HS-27A (cell line): ENCODE measurements around the gene EEF1AKMT3.
"Not testable (repeated sequence)": the region's sequence is repeated elsewhere in the genome, so short reads cannot be mapped to it uniquely, and the experiment has no call there.

Source experiments
- DNase-seq: peaks from one replicate; pipeline ENCODE4 v3.0.0-alpha.2; 2012; ENCODE audit warnings: low read depth, missing footprints

The EEF1AKMT3 gene

GRCh38 chr12:57765698-57766463, 6.5 kb upstream of the EEF1AKMT3 start:
- no peak for DNase-seq

- DNase-seq, result no peak
These were observed 5.7 kb upstream of the EEF1AKMT3 start, which contains the start of gene CYP27B1 for GRCh38 chr12:57766464-57767304. CYP27B1 (minus strand) TSS chr12:57767078; CDS start chr12:57767041, 37 bp downstream.

GRCh38 chr12:57767305-57767698, 5.1 kb upstream of the EEF1AKMT3 start:
- DNase-seq, result no peak

- no peak for DNase-seq
These were observed 4.5 kb upstream of the EEF1AKMT3 start for GRCh38 chr12:57767876-57768275.

GRCh38 chr12:57769594-57769993, 2.8 kb upstream of the EEF1AKMT3 start:
- DNase-seq, result no peak

- no peak for DNase-seq
These were observed 1.7 kb upstream of the EEF1AKMT3 start for GRCh38 chr12:57770734-57771133.

GRCh38 chr12:57771236-57771872, 1.1 kb upstream of the EEF1AKMT3 start:
- DNase-seq, result no peak

GRCh38 chr12:57771873-57772428, 463 bp upstream of the EEF1AKMT3 start, which contains the start of gene METTL1:
METTL1 (minus strand) TSS chr12:57772105; CDS start chr12:57772083, 22 bp downstream.
- DNase-seq, result peak; percentile 98

- not testable (repeated sequence) for DNase-seq
These were observed 2.2 kb downstream of the EEF1AKMT3 start for GRCh38 chr12:57774634-57775033.

- DNase-seq, result no peak
These were observed 2.6 kb downstream of the EEF1AKMT3 start for GRCh38 chr12:57775044-57775443.

GRCh38 chr12:57775563-57776246, 3.3 kb downstream of the EEF1AKMT3 start:
- no peak for DNase-seq

GRCh38 chr12:57776247-57776587, 3.8 kb downstream of the EEF1AKMT3 start:
- DNase-seq, result no peak

GRCh38 chr12:57777367-57777766, 5.0 kb downstream of the EEF1AKMT3 start:
- no peak for DNase-seq

- no peak for DNase-seq
These were observed 5.5 kb downstream of the EEF1AKMT3 start for GRCh38 chr12:57777911-57778310.

GRCh38 chr12:57779736-57780135, 7.3 kb downstream of the EEF1AKMT3 start:
- no peak for DNase-seq

- DNase-seq, result no peak
These were observed 8.0 kb downstream of the EEF1AKMT3 start for GRCh38 chr12:57780284-57780897.

GRCh38 chr12:57781244-57781643, 8.8 kb downstream of the EEF1AKMT3 start:
- DNase-seq, result no peak

GRCh38 chr12:57781801-57782200, 9.4 kb downstream of the EEF1AKMT3 start:
- DNase-seq, result no peak

- DNase-seq, result no peak
These were observed 9.8 kb downstream of the EEF1AKMT3 start for GRCh38 chr12:57782243-57782607.

- peak; percentile 76 for DNase-seq
These were observed 10.4 kb downstream of the EEF1AKMT3 start, which contains the start of gene TSFM for GRCh38 chr12:57782608-57783465. TSFM (plus strand) TSS chr12:57782787; CDS start chr12:57782802, 15 bp downstream.
